WERI-Rb-1 (cell line): ENCODE data around the gene LOX.
"Not testable (repeated sequence)": the region's sequence is repeated elsewhere in the genome, so short reads cannot be mapped to it uniquely, and the experiment has no call there.

Experiments used
- DNase-seq: peaks from one replicate; pipeline ENCODE4 v3.0.0-alpha.2; 2020
- H3K27ac ChIP-seq: fragments of 250-450 bp; sonication (Bioruptor Pico); 2 replicates; pipeline ENCODE4 v1.5.1; 2020; ENCODE audit warnings: mild to moderate bottlenecking, moderate library complexity
- H3K27me3 ChIP-seq: fragments of 250-450 bp; sonication (Bioruptor Pico); 2 replicates; pipeline ENCODE4 v1.5.1; 2021; ENCODE audit warnings: mild to moderate bottlenecking, low read depth, moderate library complexity; ENCODE audit not compliant: insufficient read depth, severe bottlenecking
- H3K36me3 ChIP-seq: fragments of 250-450 bp; sonication (Bioruptor Pico); 2 replicates; pipeline ENCODE4 v1.5.1; 2020; ENCODE audit warnings: mild to moderate bottlenecking, moderate library complexity
- H3K4me3 ChIP-seq: 2 replicates; pipeline ENCODE4 v1.5.1; 2011; ENCODE audit warnings: low read depth, mild to moderate bottlenecking, control low read depth, low read length
- H3K9me3 ChIP-seq: fragments of 250-450 bp; sonication (Bioruptor Pico); 2 replicates; pipeline ENCODE4 v1.5.1; 2021; ENCODE audit warnings: mild to moderate bottlenecking, moderate library complexity; ENCODE audit not compliant: severe bottlenecking
- TF ChIP-seq, protein P1 (sequence below): IDR thresholded peaks from 2 replicates; pipeline ENCODE4 v1.5.1; 2011; ENCODE audit warnings: low read depth, mild to moderate bottlenecking, control low read depth, inconsistent platforms, low read length

The LOX gene

DNA sequence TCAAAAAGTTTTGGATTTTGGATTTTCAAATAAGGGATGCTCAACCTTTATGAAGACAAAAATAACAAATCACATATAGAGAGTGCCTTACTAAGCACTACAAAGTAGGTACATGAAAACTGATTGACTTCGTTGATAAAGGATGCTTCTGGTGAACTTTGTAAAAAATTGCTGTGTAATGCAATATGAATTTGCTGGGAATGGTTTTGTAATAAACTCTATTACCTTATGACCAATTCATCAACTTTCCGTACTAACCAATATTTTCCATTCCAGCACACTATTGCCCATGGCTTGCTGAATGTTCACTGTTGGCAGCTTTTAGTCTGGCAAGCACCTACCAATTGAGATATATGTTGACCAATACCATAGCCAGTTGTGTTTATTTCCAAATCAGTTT lies 27.9 kb upstream of the LOX start:
- Histone ChIP-seq H3K4me3 (no peak overlapping the region), H3K27me3 (no peaks in the 10 kb centered on the region), H3K27ac (no peak overlapping the region; the same call in 1 of the 2 replicates), H3K36me3 (no peaks in the 10 kb centered on the region), H3K9me3 (no peaks in the 10 kb centered on the region)
- TF ChIP-seq, protein P1, sequence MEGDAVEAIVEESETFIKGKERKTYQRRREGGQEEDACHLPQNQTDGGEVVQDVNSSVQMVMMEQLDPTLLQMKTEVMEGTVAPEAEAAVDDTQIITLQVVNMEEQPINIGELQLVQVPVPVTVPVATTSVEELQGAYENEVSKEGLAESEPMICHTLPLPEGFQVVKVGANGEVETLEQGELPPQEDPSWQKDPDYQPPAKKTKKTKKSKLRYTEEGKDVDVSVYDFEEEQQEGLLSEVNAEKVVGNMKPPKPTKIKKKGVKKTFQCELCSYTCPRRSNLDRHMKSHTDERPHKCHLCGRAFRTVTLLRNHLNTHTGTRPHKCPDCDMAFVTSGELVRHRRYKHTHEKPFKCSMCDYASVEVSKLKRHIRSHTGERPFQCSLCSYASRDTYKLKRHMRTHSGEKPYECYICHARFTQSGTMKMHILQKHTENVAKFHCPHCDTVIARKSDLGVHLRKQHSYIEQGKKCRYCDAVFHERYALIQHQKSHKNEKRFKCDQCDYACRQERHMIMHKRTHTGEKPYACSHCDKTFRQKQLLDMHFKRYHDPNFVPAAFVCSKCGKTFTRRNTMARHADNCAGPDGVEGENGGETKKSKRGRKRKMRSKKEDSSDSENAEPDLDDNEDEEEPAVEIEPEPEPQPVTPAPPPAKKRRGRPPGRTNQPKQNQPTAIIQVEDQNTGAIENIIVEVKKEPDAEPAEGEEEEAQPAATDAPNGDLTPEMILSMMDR: no peak
- DNase-seq: no peak

DNA sequence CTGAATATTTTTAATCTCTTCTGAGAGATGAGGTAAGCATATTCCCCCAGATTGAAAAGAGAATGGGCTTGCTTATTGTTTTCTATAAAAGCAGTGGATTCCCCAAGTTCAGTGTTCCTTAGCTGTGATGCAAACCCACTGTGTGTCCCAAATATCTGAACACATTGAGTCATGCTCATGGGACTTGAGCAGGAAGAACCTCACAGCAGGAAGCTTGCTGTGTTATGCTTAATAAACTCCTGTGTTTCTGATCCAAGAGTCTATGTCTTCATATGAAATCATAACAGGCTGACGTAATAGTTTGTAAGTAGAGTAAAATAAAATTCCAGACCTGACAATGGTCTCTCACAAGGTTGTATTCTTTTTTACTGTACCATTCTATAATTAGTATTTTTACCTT lies 24.8 kb upstream of the LOX start:
- TF ChIP-seq, protein P1: no peak
- Histone ChIP-seq H3K9me3 (no peaks in the 10 kb centered on the region), H3K27ac (no peak overlapping the region), H3K36me3 (no peaks in the 10 kb centered on the region), H3K27me3 (no peaks in the 10 kb centered on the region), H3K4me3 (no peak overlapping the region)
- DNase-seq: no peak

DNA sequence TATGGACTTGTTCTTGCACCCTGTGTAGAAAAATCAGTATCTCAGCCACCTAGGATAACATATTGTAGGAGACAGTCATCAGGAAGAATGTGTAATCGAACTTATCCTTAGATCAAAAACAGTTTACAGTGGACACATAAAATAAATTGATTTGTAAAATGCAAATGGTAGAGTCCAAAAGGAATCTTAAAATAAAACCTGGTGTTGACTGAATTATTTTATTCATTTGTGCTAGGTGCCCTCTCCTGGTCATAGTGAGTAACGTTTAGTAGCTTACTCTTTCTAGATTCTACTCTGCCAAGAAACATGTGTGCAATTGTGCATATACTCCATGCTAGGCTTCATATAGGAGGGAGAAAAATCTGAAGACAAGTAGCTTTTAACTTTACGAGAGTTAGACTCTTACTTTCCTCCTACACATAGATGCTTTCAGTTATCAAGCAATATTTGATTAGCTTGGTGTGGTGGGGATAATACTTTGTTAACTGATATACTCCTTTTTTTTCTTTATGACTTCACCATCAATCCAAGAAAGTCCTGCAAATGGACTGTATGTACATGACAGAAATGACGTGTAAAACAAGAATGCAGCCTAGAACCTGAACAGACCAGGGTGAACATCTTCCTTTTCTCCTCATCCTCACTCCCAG lies 23.7 kb upstream of the LOX start:
- no peak overlapping the region for H3K27ac ChIP-seq
- TF ChIP-seq, protein P1: peak; percentile 24; the same call in 1 of the 2 replicates
- H3K27me3 ChIP-seq: no peaks in the 10 kb centered on the region
- H3K36me3 ChIP-seq: no peaks in the 10 kb centered on the region
- no peak for DNase-seq
- H3K9me3 ChIP-seq: no peaks in the 10 kb centered on the region
- H3K4me3 ChIP-seq: no peak overlapping the region

DNA sequence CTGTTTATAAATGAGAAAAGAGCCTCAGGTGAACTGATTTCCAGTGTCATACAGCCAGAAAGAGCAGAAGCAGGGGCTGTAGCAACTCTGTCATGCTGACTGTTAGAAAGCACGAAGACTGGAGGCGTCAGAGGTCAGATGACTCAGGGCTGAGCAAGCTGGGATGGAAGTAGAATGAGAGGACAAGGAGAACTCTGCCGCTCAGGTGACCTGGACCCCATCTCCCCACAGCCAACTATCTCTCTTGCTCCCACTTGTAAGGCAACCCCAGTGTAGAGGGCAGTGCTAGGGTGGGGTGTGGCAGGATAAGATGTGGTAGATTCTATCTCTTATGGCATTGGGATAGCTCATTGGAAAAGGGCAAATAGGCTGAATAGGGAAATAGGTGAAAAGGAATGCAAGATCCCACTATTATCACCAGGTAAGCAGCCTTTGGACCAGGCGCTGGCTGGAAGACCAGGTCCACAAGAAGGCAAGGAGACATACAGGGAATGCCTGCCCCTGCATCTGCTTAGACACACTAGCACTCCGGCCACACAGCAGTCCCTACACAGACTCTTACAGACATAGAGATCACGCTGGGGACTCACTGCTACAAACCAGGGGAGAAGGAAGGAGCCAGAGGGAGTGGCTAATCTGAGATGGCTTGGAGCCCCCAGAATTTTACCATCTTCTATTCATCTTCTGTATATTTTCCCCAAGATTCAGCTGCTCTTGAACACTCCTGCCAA lies 21.2 kb upstream of the LOX start:
- Histone ChIP-seq H3K9me3 (no peaks in the 10 kb centered on the region), H3K4me3 (no peak overlapping the region), H3K36me3 (no peaks in the 10 kb centered on the region), H3K27me3 (no peaks in the 10 kb centered on the region), H3K27ac (no peak overlapping the region)
- DNase-seq: no peak
- TF ChIP-seq, protein P1: no peak

DNA sequence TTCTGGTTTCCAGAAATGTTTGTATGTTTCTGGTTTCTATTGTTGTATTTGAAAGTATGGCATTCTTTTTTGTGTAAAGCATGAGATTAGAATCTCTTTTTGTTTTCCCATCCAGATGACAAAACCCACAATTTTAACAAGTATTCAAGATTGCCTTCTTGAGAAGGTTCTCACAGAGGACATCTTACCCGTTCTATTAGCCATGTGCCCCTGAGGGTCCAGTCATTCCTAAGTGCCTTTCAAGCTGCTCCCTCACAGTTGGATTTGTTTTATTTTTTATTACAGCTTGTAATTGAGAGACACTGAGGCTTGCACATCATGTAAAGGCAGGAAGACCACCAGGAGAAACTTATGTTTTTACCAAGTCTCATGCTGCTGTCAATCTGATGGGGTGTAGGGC lies 19.3 kb upstream of the LOX start:
- Histone ChIP-seq H3K27me3 (no peaks in the 10 kb centered on the region), H3K27ac (no peak overlapping the region), H3K4me3 (no peak overlapping the region), H3K36me3 (no peaks in the 10 kb centered on the region), H3K9me3 (no peaks in the 10 kb centered on the region)
- DNase-seq: no peak
- TF ChIP-seq, protein P1: no peak

DNA sequence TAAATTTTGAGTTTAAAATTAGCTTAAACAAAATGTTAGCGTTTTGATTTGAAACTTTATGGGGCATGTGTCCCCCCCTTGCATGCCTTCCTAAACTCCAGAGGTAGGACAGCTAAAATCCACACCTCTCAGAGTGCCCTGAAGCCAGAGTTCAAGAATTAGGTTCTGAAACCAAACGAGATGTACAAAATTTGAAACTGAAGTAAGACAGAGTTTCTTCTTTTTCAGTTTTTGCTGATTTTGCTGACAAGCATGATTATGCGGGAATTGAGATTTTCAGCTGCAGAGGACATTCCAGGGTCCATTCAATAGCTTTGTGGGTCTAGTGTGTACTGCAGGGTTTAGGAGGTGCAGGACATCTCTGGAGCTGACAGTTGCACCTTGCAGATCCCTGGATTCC lies 17.1 kb upstream of the LOX start:
- Histone ChIP-seq H3K4me3 (no peak overlapping the region), H3K27ac (no peak overlapping the region), H3K27me3 (no peaks in the 10 kb centered on the region), H3K9me3 (no peaks in the 10 kb centered on the region), H3K36me3 (no peaks in the 10 kb centered on the region)
- TF ChIP-seq, protein P1: no peak
- no peak for DNase-seq

DNA sequence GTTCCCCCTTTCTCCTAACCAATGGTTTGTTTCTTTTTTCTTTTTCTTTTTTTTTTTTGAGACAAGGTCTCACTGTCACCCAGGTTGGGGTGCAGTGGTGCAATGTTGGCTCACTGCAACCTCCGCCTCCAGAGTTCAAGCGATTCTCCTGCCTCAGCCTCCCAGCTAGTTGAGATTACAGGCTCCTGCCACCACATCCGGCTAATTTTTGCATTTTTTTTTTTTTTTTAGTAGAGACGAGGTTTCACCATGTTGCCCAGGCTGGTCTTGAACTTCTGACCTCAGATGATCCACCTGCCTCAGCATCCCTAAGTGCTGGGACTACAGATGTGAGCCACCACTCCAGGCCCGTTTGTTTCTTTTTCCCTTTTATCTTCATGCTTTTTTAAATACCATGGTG lies 16.2 kb upstream of the LOX start:
- not testable (repeated sequence) for DNase-seq, H3K9me3 ChIP-seq, H3K4me3 ChIP-seq, H3K27ac ChIP-seq, H3K27me3 ChIP-seq, H3K36me3 ChIP-seq
